Fibroblast of the aortic adventitia (primary cell): Measurements from ENCODE around the gene HAT1. TPM values are rescaled to one million over a fixed set of nuclear protein-coding genes. Genes with fewer than 3 reads are reported as not detected.

Experiments used
- DNase-seq: peaks from one replicate; pipeline ENCODE4 v3.0.0-alpha.2; 2010; ENCODE audit warnings: low read depth
- H3K4me3 ChIP-seq: 2 replicates; pipeline ENCODE4 v1.5.1; 2011; ENCODE audit warnings: low read depth, mild to moderate bottlenecking, control low read depth, low read length, moderate library complexity
- total RNA-seq: library from RNA; depleted of rRNA; stranded (reverse); fragments of >200 nt; gene quantifications from 2 replicates; pipeline ENCODE4 v1.2.3, GENCODE V29; 2012; ENCODE audit warnings: low replicate concordance
- TF ChIP-seq, protein P1 (sequence below): IDR thresholded peaks from 2 replicates; pipeline ENCODE4 v1.5.1; 2011; ENCODE audit warnings: mild to moderate bottlenecking, low read length, control low read depth, inconsistent platforms; ENCODE audit not compliant: insufficient read depth

The HAT1 gene
- total RNA-seq, 1 donor: 81.4 TPM

DNA sequence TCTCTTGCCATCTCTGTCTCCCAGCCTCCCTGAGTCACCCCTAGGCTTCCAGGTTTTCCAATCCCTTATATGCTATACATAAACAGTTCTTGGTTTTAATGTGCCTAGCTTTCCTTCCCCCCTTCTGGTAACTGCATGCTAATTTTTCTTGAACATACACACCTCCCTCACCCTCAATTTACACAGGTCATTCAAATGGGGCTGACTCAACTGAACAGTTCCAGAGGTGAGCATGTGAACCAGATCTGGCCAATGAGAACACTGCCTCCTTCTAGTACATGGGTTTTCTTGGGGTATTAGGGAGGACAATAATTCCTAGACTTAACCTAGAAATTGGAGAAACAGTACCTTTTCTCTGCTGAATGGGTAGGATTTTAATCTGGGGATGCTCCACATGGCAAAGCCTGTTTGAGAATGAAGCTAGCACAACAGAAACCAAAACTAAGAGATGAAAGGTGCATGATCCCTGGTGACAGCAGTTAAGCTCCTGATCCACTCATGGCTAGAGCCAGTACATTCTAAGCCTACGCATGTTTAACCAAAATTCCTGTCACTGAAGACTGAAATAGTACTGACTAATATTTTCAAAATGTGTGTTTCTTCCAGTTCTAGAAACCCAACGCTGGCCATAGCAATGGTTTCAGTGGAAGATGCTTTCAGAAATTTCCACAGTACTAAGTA, 40.0 kb upstream of the HAT1 start:
- H3K4me3 ChIP-seq: no peak overlapping the region
- TF ChIP-seq, protein P1, sequence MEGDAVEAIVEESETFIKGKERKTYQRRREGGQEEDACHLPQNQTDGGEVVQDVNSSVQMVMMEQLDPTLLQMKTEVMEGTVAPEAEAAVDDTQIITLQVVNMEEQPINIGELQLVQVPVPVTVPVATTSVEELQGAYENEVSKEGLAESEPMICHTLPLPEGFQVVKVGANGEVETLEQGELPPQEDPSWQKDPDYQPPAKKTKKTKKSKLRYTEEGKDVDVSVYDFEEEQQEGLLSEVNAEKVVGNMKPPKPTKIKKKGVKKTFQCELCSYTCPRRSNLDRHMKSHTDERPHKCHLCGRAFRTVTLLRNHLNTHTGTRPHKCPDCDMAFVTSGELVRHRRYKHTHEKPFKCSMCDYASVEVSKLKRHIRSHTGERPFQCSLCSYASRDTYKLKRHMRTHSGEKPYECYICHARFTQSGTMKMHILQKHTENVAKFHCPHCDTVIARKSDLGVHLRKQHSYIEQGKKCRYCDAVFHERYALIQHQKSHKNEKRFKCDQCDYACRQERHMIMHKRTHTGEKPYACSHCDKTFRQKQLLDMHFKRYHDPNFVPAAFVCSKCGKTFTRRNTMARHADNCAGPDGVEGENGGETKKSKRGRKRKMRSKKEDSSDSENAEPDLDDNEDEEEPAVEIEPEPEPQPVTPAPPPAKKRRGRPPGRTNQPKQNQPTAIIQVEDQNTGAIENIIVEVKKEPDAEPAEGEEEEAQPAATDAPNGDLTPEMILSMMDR: no peak
- DNase-seq: no peak

DNA sequence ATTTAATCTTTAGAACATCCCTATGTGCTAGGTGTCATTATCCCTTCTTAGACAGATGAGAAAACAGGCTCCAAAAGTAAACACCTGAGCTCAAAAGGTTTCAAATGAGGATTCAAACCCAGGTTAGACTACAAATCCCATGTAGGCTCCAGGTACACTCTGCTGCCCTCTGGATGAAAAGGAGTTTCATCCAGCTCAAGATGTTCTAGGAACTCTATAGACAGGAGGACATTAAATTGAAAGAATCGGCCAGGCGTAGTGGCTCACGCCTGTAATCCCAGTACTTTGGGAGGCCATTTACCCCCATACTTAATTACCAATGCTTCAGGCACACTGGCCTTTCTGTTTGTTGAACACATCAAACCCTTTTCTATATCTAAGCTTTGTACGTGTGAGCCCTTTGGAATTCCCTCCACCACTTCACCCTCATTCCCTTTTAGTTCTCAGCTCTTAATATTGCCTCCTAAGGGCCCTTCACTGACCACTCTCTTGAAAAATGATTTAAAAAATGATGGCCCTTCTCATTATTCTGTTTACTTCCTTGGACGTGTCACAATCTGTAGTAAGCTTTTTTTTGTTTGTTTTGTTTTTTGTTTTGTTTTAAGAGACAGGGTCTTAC, 38.9 kb upstream of the HAT1 start:
- TF ChIP-seq, protein P1: no peak
- no peak overlapping the region for H3K4me3 ChIP-seq
- DNase-seq: no peak

DNA sequence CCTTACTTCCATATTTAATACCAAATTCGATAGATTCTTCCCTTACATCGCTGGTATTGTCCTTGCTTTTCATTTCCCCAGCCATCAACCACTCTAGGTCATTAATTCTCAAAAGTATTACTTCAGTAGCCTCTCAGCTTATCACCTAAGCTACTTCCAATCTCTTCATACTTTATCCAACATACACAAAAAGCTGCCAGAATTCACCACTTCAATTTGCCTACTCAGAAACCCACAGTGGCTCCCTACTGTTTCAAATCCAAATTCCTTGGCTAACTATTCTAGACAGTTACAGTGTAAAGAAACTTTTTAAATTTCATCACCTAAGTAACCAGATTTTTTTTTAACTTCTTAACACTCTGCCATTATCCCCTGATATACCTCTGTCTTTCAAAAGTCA, 32.9 kb upstream of the HAT1 start:
- H3K4me3 ChIP-seq: no peak overlapping the region
- TF ChIP-seq, protein P1: no peak
- no peak for DNase-seq

DNA sequence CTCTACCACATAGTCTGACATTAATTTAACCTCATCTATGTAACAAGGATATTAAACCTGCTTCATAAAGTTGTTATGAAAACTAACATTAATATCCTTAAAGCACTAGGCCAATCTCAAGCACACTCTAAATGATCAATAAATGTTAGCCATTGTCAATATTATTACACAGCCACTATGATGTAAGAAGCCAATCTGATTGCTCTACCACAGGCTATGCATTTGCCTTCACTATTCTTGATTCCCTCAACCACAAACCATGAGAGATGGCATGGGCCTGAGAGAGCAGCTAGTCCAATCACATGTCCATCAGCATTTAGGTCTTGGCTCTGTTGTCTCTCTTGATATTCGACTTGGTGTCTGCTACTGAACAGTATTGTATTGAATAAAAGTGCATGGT, 32.5 kb upstream of the HAT1 start:
- no peak for DNase-seq
- no peak overlapping the region for H3K4me3 ChIP-seq
- TF ChIP-seq, protein P1: no peak

DNA sequence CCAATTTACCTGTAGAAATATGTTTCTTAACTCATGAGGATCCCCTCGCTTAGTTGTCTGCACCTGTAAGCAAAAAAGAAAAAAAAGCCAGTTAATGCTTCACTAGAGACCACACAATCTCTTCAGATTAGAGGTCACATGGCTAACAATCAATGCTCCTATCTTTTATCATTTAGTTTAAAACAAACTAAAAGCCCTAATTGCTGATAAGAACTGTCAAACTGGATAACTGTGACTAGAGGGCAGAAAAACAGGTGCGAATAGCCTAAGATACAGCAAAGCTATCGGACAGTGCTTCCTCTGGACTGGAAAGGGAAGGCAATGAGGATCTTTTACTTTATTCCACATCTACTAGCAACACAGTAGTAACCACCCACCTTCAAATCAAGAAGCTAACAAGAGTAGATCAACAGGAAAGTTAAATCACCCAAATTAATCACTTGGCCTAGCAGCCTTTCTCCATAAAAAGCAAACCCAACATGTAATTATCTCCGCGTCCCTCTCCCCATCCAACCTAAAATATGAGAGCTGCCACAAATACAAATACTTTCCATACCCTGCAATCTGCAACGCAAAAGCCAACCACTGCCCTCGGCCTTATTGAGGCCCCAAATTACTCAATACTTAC, 29.0 kb upstream of the HAT1 start:
- peak overlapping the region; percentile 95 for H3K4me3 ChIP-seq
- DNase-seq: peak; percentile 33
- TF ChIP-seq, protein P1: no peak

DNA sequence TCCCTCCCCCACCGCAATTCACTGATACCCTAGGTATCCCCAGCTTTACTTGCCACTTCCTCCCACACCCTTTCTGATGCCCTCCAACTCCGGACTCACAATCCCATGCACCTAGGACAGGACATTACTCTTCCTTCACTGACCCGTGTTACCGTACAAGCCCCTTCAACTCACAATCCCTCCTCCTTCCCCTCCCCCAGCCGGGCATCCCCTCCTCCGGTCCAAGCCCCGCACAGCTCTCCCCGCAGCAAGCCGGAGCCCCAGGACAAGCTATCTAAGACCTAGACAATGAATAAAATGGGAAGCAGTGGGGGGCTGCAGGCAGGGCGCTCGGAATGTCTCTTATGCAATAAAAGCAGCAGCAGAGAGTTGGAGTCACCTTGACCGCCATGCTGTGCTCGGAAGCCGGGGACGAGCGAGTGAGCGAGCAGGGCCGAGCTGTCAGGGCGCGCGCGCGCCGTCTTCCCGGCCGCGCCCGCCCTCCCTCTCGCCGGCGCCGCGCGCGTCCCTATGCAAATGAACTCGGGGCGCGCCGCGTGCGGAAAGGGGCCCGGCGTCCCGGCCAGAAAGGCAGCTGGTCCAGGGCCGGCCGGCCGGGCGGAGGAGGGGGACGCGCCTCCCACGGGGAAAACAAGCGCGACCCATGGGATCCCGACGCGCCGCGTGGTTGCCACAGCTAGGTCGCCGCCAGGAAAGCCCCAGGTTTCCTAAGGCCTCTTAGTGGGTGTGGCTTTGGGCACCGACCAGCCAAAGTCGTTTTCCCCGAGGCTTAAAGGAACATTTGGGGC, 28.2 kb upstream of the HAT1 start, which contains the start of gene SLC25A12:
SLC25A12 (minus strand) TSS at position 421 of the 788 bp plus-strand sequence; CDS start at position 391, 30 bp downstream.
- H3K4me3 ChIP-seq: peak within 1 kb of the TSS; percentile 95
- peak; percentile 72 for DNase-seq
- TF ChIP-seq, protein P1: no peak
